Heart left ventricle (tissue), 16 donors: ENCODE data around the gene DPH2. TPM values are rescaled to one million over a fixed set of nuclear protein-coding genes. Genes with fewer than 3 reads are reported as not detected.

ENCODE experiments used
- ATAC-seq, 4 donors: fragments of 200-7000 bp; cut with Tn5 transposase; one replicate each; pipeline ENCODE4 v1.9.1; 2020 to 2022; ENCODE audit warnings: moderate library complexity in 4 of 4, mild to moderate bottlenecking in 3 of 4, moderate number of reproducible peaks in 1 of 4
- DNase-seq, 5 donors: peaks; one replicate each; pipeline ENCODE4 v3.0.0-alpha.2; 2020
- H3K27ac ChIP-seq, 12 donors: fragments of 200-600 bp; sonication (generic) in 4 of 12; one replicate each; pipeline versions ENCODE4 v1.5.0 to v1.8.0; 2016 to 2022; ENCODE audit warnings: mild to moderate bottlenecking in 2 of 12
- H3K27me3 ChIP-seq, 9 donors: fragments of 200-600 bp; sonication (generic) in 2 of 9; one replicate each; pipeline versions ENCODE4 v1.5.1 to v1.8.0; 2016 to 2022; ENCODE audit warnings: mild to moderate bottlenecking in 3 of 9
- H3K36me3 ChIP-seq, 9 donors: fragments of 200-600 bp; sonication (generic) in 2 of 9; one replicate each; pipeline versions ENCODE4 v1.5.0 to v1.8.0; 2018 to 2022; ENCODE audit warnings: mild to moderate bottlenecking in 2 of 9
- H3K4me1 ChIP-seq, 12 donors: fragments of 200-600 bp; sonication (generic) in 4 of 12; one replicate each; pipeline versions ENCODE4 v1.5.0 to v1.8.0; 2016 to 2022; ENCODE audit warnings: mild to moderate bottlenecking in 3 of 12
- H3K4me3 ChIP-seq, 12 donors: fragments of 200-600 bp; sonication (generic) in 4 of 12; one replicate each; pipeline versions ENCODE4 v1.5.0 to v1.8.0; 2017 to 2022; ENCODE audit warnings: mild to moderate bottlenecking in 9 of 12, moderate library complexity in 4 of 12
- H3K9me3 ChIP-seq, 12 donors: fragments of 200-600 bp; sonication (generic) in 4 of 12; one replicate each; pipeline versions ENCODE4 v1.5.0 to v1.8.0; 2016 to 2022; ENCODE audit warnings: mild to moderate bottlenecking in 1 of 12
- CTCF ChIP-seq, 12 donors: fragments of 200-600 bp; sonication (generic) in 4 of 12; IDR thresholded peaks; one replicate each; pipeline versions ENCODE4 v1.5.0 to v1.8.0; 2018 to 2022; ENCODE audit warnings: antibody characterized with exemption in 12 of 12, mild to moderate bottlenecking in 5 of 12
- POLR2A ChIP-seq, 2 donors: fragments of 450-650 bp; IDR thresholded peaks; one replicate each; pipeline ENCODE4 v1.6.1; 2017; ENCODE audit warnings: antibody characterized with exemption in 2 of 2, mild to moderate bottlenecking in 2 of 2, moderate library complexity in 2 of 2
- WGBS, 4 donors: extraction: QIAGEN DNeasy Blood & Tissue Kit in 2 of 4; methylation state at CpG; one replicate each; pipeline versions ENCODE4 v1.1.5 to v1.1.7; 2013 to 2018; 5-methylcytosine and 5-hydroxymethylcytosine counted together
- intact Hi-C, 10 donors: fragments of 100-400 bp; cut with DNase I; formaldehyde crosslinking; loops; one replicate each; pipeline versions ENCODE4 v1.11.1 to v1.14.2; 2022
- polyA plus RNA-seq, 2 donors: library from polyadenylated mRNA; stranded (reverse); fragments of 200-250 nt; gene quantifications; one replicate each; pipeline ENCODE4 v1.2.3, GENCODE V29; 2013
- total RNA-seq, 9 donors: library from RNA; depleted of rRNA in 2 of 9; stranded (reverse); fragments of >200 nt in 2 of 9; fragmentation: NEBNext Ultra II Directional in 3 of 9; extraction: Animal tissue kit (Norgen Biotek cat#: 25700) in 3 of 9; gene quantifications; one replicate each; pipeline versions ENCODE4 v1.1.0 to v1.2.4, GENCODE V29; 2016 to 2023
- donor health status: ischemic (EF 13 %, LVEDD 7.1; RV severe dilation, severe dysfunction).
- donor health status: healthy with polysubstance abuse.
- donor health status: DM: no; HTN: yes; CAD: no.
- donor health status: DM: no; HTN: no; CAD: no.
- donor health status: ischemic (EF 25% LVEDD 6.9; RV normal size, moderate dysfunction).
- donor health status: ischemic (EF 25% LVEDD 5.7; RV mildly dilated, moderate dysfunction).
- donor health status: healthy.
- donor health status: DM: yes; HTN: yes; CAD: no.
- donor health status: ischemic (EF 35%, LVEDD 5.7; RV mildly dilated, moderate dysfunction).
- donor health status: nonischemic (EF 11% LVEDD 7.7; RV severe dilation, severe dysfunction).
- donor health status: DM: yes; HTN: yes; CAD: no.
- donor health status: PGD.
- donor health status: ischemic (EF 29% LVEDD 5.4; RV normal size, mild dysfunction).
- donor health status: nonischemic (EF 23%, LVEDD 6.1; RV moderate dilation, normal function).

The DPH2 gene
- total and polyA plus RNA-seq, 11 donors, result 8.0 to 65.6 (median 14.7) TPM

- Histone ChIP-seq H3K4me1 (peaks cover 0 to 11% (median 2%) of the 10 kb centered on the region in 12 donors), H3K27ac (no peak overlapping the region), H3K27me3 (no peaks in the 10 kb centered on the region), H3K4me3 (no peak overlapping the region), H3K36me3 (no peaks in the 10 kb centered on the region), H3K9me3 (no peaks in the 10 kb centered on the region)
- no peak for DNase-seq
- 82 to 89% (median 84%) methylated on average over 18 to 22 of the region's 22 CpGs for WGBS, 4 donors
- no peak for ATAC-seq
- TF ChIP-seq CTCF (IDR thresholded peaks at IDR 0.05) (no peak), POLR2A (IDR thresholded peaks at IDR 0.05) (no peak)
- intact Hi-C loops, result no loop called here
Measured at GRCh38 chr1:43997295-43997999, 27.6 kb downstream of the DPH2 start.

- Histone ChIP-seq H3K27me3 (no peaks in the 10 kb centered on the region), H3K9me3 (no peaks in the 10 kb centered on the region), H3K36me3 (no peaks in the 10 kb centered on the region), H3K27ac (no peak overlapping the region), H3K4me1 (peaks cover 0 to 11% (median 0%) of the 10 kb centered on the region in 12 donors), H3K4me3 (no peak overlapping the region)
- ATAC-seq (no peak), DNase-seq (no peak)
- 65 to 86% (median 82%) methylated on average over 11 of the region's 11 CpGs for WGBS, 4 donors
- intact Hi-C loops, result no loop called here
- TF ChIP-seq CTCF (IDR thresholded peaks at IDR 0.05) (no peak), POLR2A (IDR thresholded peaks at IDR 0.05) (no peak)
Measured at GRCh38 chr1:43998000-43998378, 28.2 kb downstream of the DPH2 start.

- no peak for ATAC-seq
- intact Hi-C loops, result no loop called here
- Histone ChIP-seq H3K36me3 (no peaks in the 10 kb centered on the region), H3K4me1 (peaks cover 0 to 11% (median 0%) of the 10 kb centered on the region in 12 donors), H3K4me3 (no peak overlapping the region), H3K9me3 (no peaks in the 10 kb centered on the region), H3K27me3 (no peaks in the 10 kb centered on the region), H3K27ac (no peak overlapping the region)
- 71 to 83% (median 73%) methylated on average over 3 to 8 of the region's 8 CpGs for WGBS, 4 donors
- no peak for DNase-seq
- TF ChIP-seq POLR2A (IDR thresholded peaks at IDR 0.05), result no peak
- no peak for TF ChIP-seq CTCF (IDR thresholded peaks at IDR 0.05)
Measured at GRCh38 chr1:43999455-43999854, 29.6 kb downstream of the DPH2 start.

- ATAC-seq (no peak), DNase-seq (no peak)
- intact Hi-C loops, result loop anchor here in 3 of 10 donors (5.0 to 10.0 kb wide), 3 partner anchors 37 to 605 kb away; no protein-coding TSS in a partner anchor
- Histone ChIP-seq H3K4me3 (no peak overlapping the region), H3K9me3 (no peaks in the 10 kb centered on the region), H3K27ac (no peak overlapping the region), H3K4me1 (peaks cover 0 to 11% (median 0%) of the 10 kb centered on the region in 12 donors), H3K27me3 (no peaks in the 10 kb centered on the region), H3K36me3 (no peaks in the 10 kb centered on the region)
- TF ChIP-seq CTCF (IDR thresholded peaks at IDR 0.05) (no peak), POLR2A (IDR thresholded peaks at IDR 0.05) (no peak)
- 64 to 75% (median 68%) methylated on average over 8 of the region's 8 CpGs for WGBS, 4 donors
Measured at GRCh38 chr1:44000122-44000665, 30.4 kb downstream of the DPH2 start.
